HepG2 (cell line): ENCODE results near the gene WDR73. TPM values are rescaled to one million over a fixed set of nuclear protein-coding genes. Genes with fewer than 3 reads are reported as not detected.

ENCODE experiments used
- AHDC1 ChIP-seq: sonication (generic); formaldehyde crosslinking; IDR thresholded peaks from 2 replicates; pipeline ENCODE4 v1.5.1; 2020; ENCODE audit warnings: mild to moderate bottlenecking, missing genetic modification reagents, borderline replicate concordance
- ARID2 ChIP-seq: sonication (generic); formaldehyde crosslinking; IDR thresholded peaks from 2 replicates; pipeline ENCODE4 v1.8.1; 2022; ENCODE audit warnings: mild to moderate bottlenecking, missing genetic modification reagents, borderline replicate concordance
- ETS1 ChIP-seq: sonication (generic); formaldehyde crosslinking; IDR thresholded peaks from 2 replicates; pipeline ENCODE4 v1.4.0; 2020; ENCODE audit warnings: missing genetic modification reagents
- GATAD1 ChIP-seq: IDR thresholded peaks from 2 replicates; pipeline ENCODE4 v1.6.1; 2016; ENCODE audit warnings: missing genetic modification reagents, missing compliant biosample characterization
- MED1 ChIP-seq: sonication (generic); formaldehyde crosslinking; IDR thresholded peaks from 2 replicates; pipeline ENCODE4 v1.4.0; 2020; ENCODE audit warnings: missing genetic modification reagents
- NPAS2 ChIP-seq: sonication (generic); formaldehyde crosslinking; IDR thresholded peaks from 2 replicates; pipeline ENCODE4 v1.8.0; 2022; ENCODE audit warnings: mild to moderate bottlenecking, missing genetic modification reagents, borderline replicate concordance
- NR2F1 ChIP-seq, 2 experiments: fragments of 450-650 bp in 1 of 2; formaldehyde crosslinking in 1 of 2; IDR thresholded peaks; 2 replicates each; pipeline versions ENCODE4 v1.5.0 to v1.6.1; 2016 to 2020; ENCODE audit warnings: mild to moderate bottlenecking in 1 of 2, missing compliant biosample characterization in 1 of 2, missing genetic modification reagents in 1 of 2, moderate library complexity in 1 of 2
- POGZ ChIP-seq: sonication (generic); formaldehyde crosslinking; IDR thresholded peaks from 2 replicates; pipeline ENCODE4 v1.4.0; 2020; ENCODE audit warnings: mild to moderate bottlenecking, missing genetic modification reagents
- REL ChIP-seq: sonication (generic); formaldehyde crosslinking; conservative IDR thresholded peaks from 2 replicates; pipeline ENCODE4 v1.8.0; 2022; ENCODE audit warnings: mild to moderate bottlenecking, missing genetic modification reagents, moderate library complexity
- RFX3 ChIP-seq: IDR thresholded peaks from 2 replicates; pipeline ENCODE4 v1.6.1; 2016; ENCODE audit warnings: missing biosample characterization, missing genetic modification reagents
- RFXANK ChIP-seq: IDR thresholded peaks from 2 replicates; pipeline ENCODE4 v1.6.1; 2016
- ZNF136 ChIP-seq: sonication (generic); formaldehyde crosslinking; IDR thresholded peaks from 2 replicates; pipeline ENCODE4 v1.8.1; 2022; ENCODE audit warnings: low read depth, mild to moderate bottlenecking, moderate library complexity, missing genetic modification reagents
- ZNF605 ChIP-seq: sonication (generic); formaldehyde crosslinking; IDR thresholded peaks from 2 replicates; pipeline ENCODE4 v1.8.0; 2022; ENCODE audit warnings: mild to moderate bottlenecking, missing genetic modification reagents
- ZNF687 ChIP-seq: sonication (generic); formaldehyde crosslinking; IDR thresholded peaks from 2 replicates; pipeline ENCODE4 v1.5.1; 2020; ENCODE audit warnings: mild to moderate bottlenecking, missing genetic modification reagents, moderate library complexity
- ZNF784 ChIP-seq: sonication (generic); formaldehyde crosslinking; IDR thresholded peaks from 2 replicates; pipeline ENCODE4 v1.5.1; 2020; ENCODE audit warnings: missing genetic modification reagents, mild to moderate bottlenecking, borderline replicate concordance
- polyA plus RNA-seq, 8 experiments: library from polyadenylated mRNA; depleted of rRNA in 3 of 8; stranded (reverse) in 7 of 8; unstranded in 1 of 8; fragments of >200 nt; fragmentation: Illumina TruSeq in 4 of 8; extraction: Trizol in 4 of 8; gene quantifications; 2 replicates each; pipeline versions ENCODE4 v1.2.1 to v1.2.3, GENCODE V29; 2011 to 2016; ENCODE audit warnings: low read depth in 4 of 8, missing spikeins in 1 of 8, mixed read lengths in 1 of 8; ENCODE audit not compliant: insufficient read depth in 1 of 8
- total RNA-seq, 5 experiments: library from RNA; depleted of rRNA; stranded (reverse); fragments of >200 nt; fragmentation: Illumina TruSeq; extraction: Trizol; gene quantifications; 2 replicates each; pipeline ENCODE4 v1.2.3, GENCODE V29; 2016; ENCODE audit warnings: low read depth in 1 of 5

WDR73 gene
- total and polyA plus RNA-seq, 2 of the 13 experiments (the other 11 are each of a cell fraction or from before 2014, with no cell fraction given): 20.0 to 35.5 TPM

DNA sequence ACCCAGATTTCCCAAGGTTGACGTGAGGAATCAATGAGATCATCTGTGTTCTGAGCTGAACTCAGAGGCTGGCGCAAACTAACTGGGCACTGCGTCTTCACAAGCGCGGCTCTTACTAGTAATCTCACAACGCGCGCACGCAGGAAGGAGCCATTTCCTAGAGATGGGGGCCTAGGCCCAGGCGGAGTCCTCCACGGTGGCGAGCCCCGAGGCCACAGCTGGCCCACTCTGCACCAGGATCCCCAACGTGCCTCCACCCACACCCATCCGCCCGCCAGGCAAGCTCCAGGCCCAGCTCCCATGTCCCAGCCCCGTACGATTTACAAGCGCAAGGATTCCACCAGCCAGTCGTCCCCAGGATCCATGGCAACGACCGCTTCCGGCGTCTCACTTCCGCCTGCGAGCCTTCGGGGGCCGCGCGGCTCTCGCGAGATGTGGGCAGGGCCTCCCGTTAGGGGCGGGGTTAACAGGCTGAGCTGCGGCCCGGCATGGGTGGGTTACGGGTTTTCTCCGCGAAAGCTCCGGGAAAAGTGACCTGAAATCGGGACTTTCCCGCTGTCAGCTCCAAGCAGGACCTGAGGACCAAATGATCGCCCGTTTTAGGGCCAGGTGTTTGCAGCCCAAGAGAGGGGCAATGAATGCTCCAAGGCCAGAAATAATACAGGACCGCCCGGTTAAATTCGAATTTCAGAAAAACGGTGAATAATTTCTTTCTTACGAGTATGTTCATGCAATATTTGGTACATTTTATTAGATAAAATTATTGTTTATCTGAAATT is at the start of gene WDR73 (continued):
- TF ChIP-seq AHDC1 (CRISPR knock-in tag) (no peak), ZNF784 (CRISPR knock-in tag) (peak; percentile 59), ARID2 (CRISPR knock-in tag) (no peak), RFX3 (CRISPR knock-in tag) (peak; percentile 94), ZNF136 (CRISPR knock-in tag) (peak; percentile 85), RFXANK (CRISPR knock-in tag) (0 out of 2 replicates have a peak, but pooled peaks have one; percentile 82), NPAS2 (CRISPR knock-in tag) (no peak), MED1 (CRISPR knock-in tag) (peak; percentile 55; the same call in 1 of the 2 replicates), POGZ (CRISPR knock-in tag) (no peak), ETS1 (CRISPR knock-in tag) (no peak), NR2F1 (CRISPR knock-in tag; IDR thresholded peaks at IDR 0.05) (no peak), GATAD1 (peak; percentile 90), REL (no peak), ZNF687 (CRISPR knock-in tag) (peak; percentile 87), ZNF605 (CRISPR knock-in tag) (peak; percentile 88)
